HEK293 (cell line): ENCODE results near the gene NEURL1.
A peak's percentile ranks its signal among the peaks of the same experiment; 100 is the strongest.

Experiments used
- CTCF ChIA-PET: fragments of 350-600 bp; formaldehyde crosslinking; extraction: SDS; loops from one replicate; lab custom pipeline; 2021; ENCODE audit warnings: antibody characterized with exemption; lab: Yijun Ruan, JAX
- POLR2A ChIA-PET: fragments of 300-600 bp; formaldehyde crosslinking; extraction: SDS; loops from one replicate; lab custom pipeline; 2020; ENCODE audit warnings: antibody characterized with exemption, inconsistent platforms; lab: Yijun Ruan, JAX
- H3K27ac ChIP-seq: fragments of 200-500 bp; sonication (Bioruptor generic); 2 replicates; pipeline ENCODE4 v1.5.1; 2014; ENCODE audit warnings: low read depth, low read length, control low read depth, inconsistent platforms; ENCODE audit errors: extremely low read depth
- H3K36me3 ChIP-seq, 2 experiments: fragments of 200-500 bp in 1 of 2; sonication (Bioruptor generic) in 1 of 2; 1 replicate in 1 of 2; 2 replicates in 1 of 2; pipeline ENCODE4 v1.5.1; 2014 to 2017; ENCODE audit warnings: inconsistent platforms in 2 of 2, low read length in 2 of 2; ENCODE audit not compliant: control insufficient read depth in 2 of 2, insufficient read depth in 1 of 2
- H3K4me1 ChIP-seq: fragments of 200-500 bp; sonication (Bioruptor generic); 2 replicates; pipeline ENCODE4 v1.5.1; 2014; ENCODE audit warnings: mild to moderate bottlenecking, low read length, inconsistent platforms; ENCODE audit not compliant: control insufficient read depth, insufficient read depth
- H3K4me3 ChIP-seq: 2 replicates; pipeline ENCODE4 v1.5.1; 2011; ENCODE audit warnings: low read depth, mild to moderate bottlenecking, control low read depth, low read length, moderate library complexity
- H3K9me3 ChIP-seq: fragments of 200-500 bp; sonication (Bioruptor generic); 2 replicates; pipeline ENCODE4 v1.5.1; 2014; ENCODE audit warnings: low read depth, low read length, inconsistent platforms; ENCODE audit not compliant: control insufficient read depth, insufficient read depth
- GFI1B ChIP-seq: fragments of 450-650 bp; formaldehyde crosslinking; IDR thresholded peaks from 2 replicates; pipeline ENCODE4 v1.5.1; 2016; ENCODE audit warnings: missing biosample characterization, missing genetic modification characterization
- HIC1 ChIP-seq: fragments of 450-650 bp; formaldehyde crosslinking; IDR thresholded peaks from 2 replicates; pipeline ENCODE4 v1.5.1; 2016; ENCODE audit warnings: missing biosample characterization, missing genetic modification characterization
- HOXD13 ChIP-seq: sonication (generic); formaldehyde crosslinking; IDR thresholded peaks from 2 replicates; pipeline ENCODE4 v1.8.0; 2022; ENCODE audit warnings: missing genetic modification reagents, borderline replicate concordance
- IKZF3 ChIP-seq: fragments of 450-650 bp; IDR thresholded peaks from 2 replicates; pipeline ENCODE4 v1.5.0; 2018; ENCODE audit warnings: missing biosample characterization, mild to moderate bottlenecking, missing genetic modification characterization, moderate library complexity
- KLF10 ChIP-seq: fragments of 450-650 bp; IDR thresholded peaks from 2 replicates; pipeline ENCODE4 v1.5.1; 2018; ENCODE audit warnings: missing biosample characterization, mild to moderate bottlenecking, missing genetic modification characterization
- PATZ1 ChIP-seq: fragments of 450-650 bp; formaldehyde crosslinking; IDR thresholded peaks from 2 replicates; pipeline ENCODE4 v1.5.1; 2016; ENCODE audit warnings: missing biosample characterization, missing genetic modification characterization
- PRDM1 ChIP-seq: fragments of 450-650 bp; formaldehyde crosslinking; IDR thresholded peaks from 2 replicates; pipeline ENCODE4; 2016; ENCODE audit warnings: missing biosample characterization, missing genetic modification characterization
- SALL2 ChIP-seq: fragments of 450-650 bp; formaldehyde crosslinking; IDR thresholded peaks from 2 replicates; pipeline ENCODE4 v1.5.0; 2017; ENCODE audit warnings: missing biosample characterization, mild to moderate bottlenecking, missing genetic modification characterization, borderline replicate concordance
- WT1 ChIP-seq: fragments of 450-650 bp; formaldehyde crosslinking; IDR thresholded peaks from 2 replicates; pipeline ENCODE4 v1.5.1; 2016; ENCODE audit warnings: missing biosample characterization, missing genetic modification characterization
- YY1 ChIP-seq: fragments of 450-650 bp; formaldehyde crosslinking; IDR thresholded peaks from 2 replicates; pipeline ENCODE4 v1.5.1; 2018; ENCODE audit warnings: missing biosample characterization, missing genetic modification characterization
- YY2 ChIP-seq: fragments of 450-650 bp; formaldehyde crosslinking; IDR thresholded peaks from 2 replicates; pipeline ENCODE4 v1.5.1; 2016; ENCODE audit warnings: missing biosample characterization, missing genetic modification characterization
- ZBTB20 ChIP-seq: fragments of 450-650 bp; formaldehyde crosslinking; IDR thresholded peaks from 2 replicates; pipeline ENCODE4 v1.5.1; 2016; ENCODE audit warnings: missing biosample characterization, missing genetic modification characterization
- ZBTB48 ChIP-seq: fragments of 450-650 bp; formaldehyde crosslinking; IDR thresholded peaks from 2 replicates; pipeline ENCODE4 v1.5.1; 2016; ENCODE audit warnings: missing biosample characterization, missing genetic modification characterization
- ZNF114 ChIP-seq: fragments of 450-650 bp; formaldehyde crosslinking; IDR thresholded peaks from 2 replicates; pipeline ENCODE4 v1.5.0; 2017; ENCODE audit warnings: missing biosample characterization, missing genetic modification characterization
- ZNF133 ChIP-seq: fragments of 450-650 bp; formaldehyde crosslinking; IDR thresholded peaks from 2 replicates; pipeline ENCODE4 v1.5.1; 2016; ENCODE audit warnings: missing biosample characterization, missing genetic modification characterization
- ZNF184 ChIP-seq: fragments of 450-650 bp; IDR thresholded peaks from 2 replicates; pipeline ENCODE4 v1.5.1; 2018; ENCODE audit warnings: missing biosample characterization, mild to moderate bottlenecking, missing genetic modification characterization
- ZNF391 ChIP-seq: fragments of 450-650 bp; formaldehyde crosslinking; IDR thresholded peaks from 2 replicates; pipeline ENCODE4 v1.5.1; 2016; ENCODE audit warnings: low read depth, missing biosample characterization, missing genetic modification characterization, borderline replicate concordance
- ZNF473 ChIP-seq: fragments of 450-650 bp; formaldehyde crosslinking; IDR thresholded peaks from 2 replicates; pipeline ENCODE4 v1.5.1; 2017; ENCODE audit warnings: missing biosample characterization, missing genetic modification characterization
- ZNF558 ChIP-seq: fragments of 450-650 bp; formaldehyde crosslinking; IDR thresholded peaks from 2 replicates; pipeline ENCODE4 v1.5.1; 2016; ENCODE audit warnings: missing biosample characterization, missing genetic modification characterization
- ZNF580 ChIP-seq: fragments of 450-650 bp; formaldehyde crosslinking; IDR thresholded peaks from 2 replicates; pipeline ENCODE4 v1.5.1; 2016; ENCODE audit warnings: missing biosample characterization, missing genetic modification characterization
- ZNF621 ChIP-seq: fragments of 450-650 bp; formaldehyde crosslinking; IDR thresholded peaks from 2 replicates; pipeline ENCODE4 v1.5.1; 2017; ENCODE audit warnings: missing biosample characterization, missing genetic modification characterization
- TF ChIP-seq, protein P1 (sequence below): fragments of 450-650 bp; formaldehyde crosslinking; IDR thresholded peaks from 2 replicates; pipeline ENCODE4 v1.5.1; 2016; ENCODE audit warnings: missing biosample characterization, missing genetic modification characterization

The NEURL1 gene

DNA sequence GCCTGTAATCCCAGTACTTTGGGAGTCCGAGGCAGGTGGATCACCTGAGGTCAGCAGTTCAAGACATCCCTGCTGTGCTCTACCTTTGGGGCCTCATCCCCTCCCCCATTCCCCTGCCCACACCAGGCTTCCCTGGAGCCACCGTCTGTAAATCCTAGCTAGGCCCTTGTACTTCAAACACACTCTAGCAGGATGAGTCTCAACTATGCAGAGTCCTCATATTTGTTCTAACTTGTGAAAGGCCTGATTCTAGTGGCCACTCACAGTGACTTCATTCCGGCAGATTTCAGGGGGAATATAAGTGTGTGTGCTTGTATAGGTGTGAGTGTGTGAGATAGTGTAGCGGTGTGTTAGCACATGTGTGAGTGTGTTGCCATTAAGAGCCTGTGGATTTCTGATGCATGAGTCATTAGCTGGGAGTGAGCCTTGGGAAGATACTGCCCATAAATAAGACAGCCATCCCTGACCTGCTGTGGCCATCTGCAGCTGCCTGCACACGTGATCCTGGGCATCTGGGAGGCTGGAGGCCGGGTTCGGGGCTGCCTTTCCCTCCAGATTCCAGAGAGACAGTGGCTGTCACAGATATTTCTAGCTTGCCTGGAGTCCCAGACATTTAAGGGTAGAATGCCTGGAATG lies 1.7 kb upstream of the NEURL1 start (continued):
- TF ChIP-seq PATZ1: no peak; the same call in 1 of the 2 replicates
- TF ChIP-seq ZNF473 (tag by site-specific recombination): no peak
- peak; percentile 87 for TF ChIP-seq HIC1 (tag by site-specific recombination)
- peak; percentile 68; the same call in 1 of the 2 replicates for TF ChIP-seq PRDM1 (tag by site-specific recombination)
- 0 out of 2 replicates have a peak, but pooled peaks have one; percentile 33 for TF ChIP-seq ZNF558 (tag by site-specific recombination)
- no peak for TF ChIP-seq ZNF621 (tag by site-specific recombination)
- TF ChIP-seq ZNF391 (tag by site-specific recombination): no peak
- TF ChIP-seq, protein P1, sequence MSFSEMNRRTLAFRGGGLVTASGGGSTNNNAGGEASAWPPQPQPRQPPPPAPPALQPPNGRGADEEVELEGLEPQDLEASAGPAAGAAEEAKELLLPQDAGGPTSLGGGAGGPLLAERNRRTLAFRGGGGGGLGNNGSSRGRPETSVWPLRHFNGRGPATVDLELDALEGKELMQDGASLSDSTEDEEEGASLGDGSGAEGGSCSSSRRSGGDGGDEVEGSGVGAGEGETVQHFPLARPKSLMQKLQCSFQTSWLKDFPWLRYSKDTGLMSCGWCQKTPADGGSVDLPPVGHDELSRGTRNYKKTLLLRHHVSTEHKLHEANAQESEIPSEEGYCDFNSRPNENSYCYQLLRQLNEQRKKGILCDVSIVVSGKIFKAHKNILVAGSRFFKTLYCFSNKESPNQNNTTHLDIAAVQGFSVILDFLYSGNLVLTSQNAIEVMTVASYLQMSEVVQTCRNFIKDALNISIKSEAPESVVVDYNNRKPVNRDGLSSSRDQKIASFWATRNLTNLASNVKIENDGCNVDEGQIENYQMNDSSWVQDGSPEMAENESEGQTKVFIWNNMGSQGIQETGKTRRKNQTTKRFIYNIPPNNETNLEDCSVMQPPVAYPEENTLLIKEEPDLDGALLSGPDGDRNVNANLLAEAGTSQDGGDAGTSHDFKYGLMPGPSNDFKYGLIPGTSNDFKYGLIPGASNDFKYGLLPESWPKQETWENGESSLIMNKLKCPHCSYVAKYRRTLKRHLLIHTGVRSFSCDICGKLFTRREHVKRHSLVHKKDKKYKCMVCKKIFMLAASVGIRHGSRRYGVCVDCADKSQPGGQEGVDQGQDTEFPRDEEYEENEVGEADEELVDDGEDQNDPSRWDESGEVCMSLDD (tag by site-specific recombination): peak; percentile 67; the same call in 1 of the 2 replicates
- TF ChIP-seq ZBTB20: peak; percentile 35; the same call in 1 of the 2 replicates
- TF ChIP-seq ZBTB48 (tag by site-specific recombination): no peak
- TF ChIP-seq YY2 (tag by site-specific recombination): peak; percentile 65; the same call in 1 of the 2 replicates
- TF ChIP-seq IKZF3 (tag by site-specific recombination): 0 out of 2 replicates have a peak, but pooled peaks have one; percentile 24
- no peak for TF ChIP-seq ZNF580 (tag by site-specific recombination)
- TF ChIP-seq ZNF184: no peak

DNA sequence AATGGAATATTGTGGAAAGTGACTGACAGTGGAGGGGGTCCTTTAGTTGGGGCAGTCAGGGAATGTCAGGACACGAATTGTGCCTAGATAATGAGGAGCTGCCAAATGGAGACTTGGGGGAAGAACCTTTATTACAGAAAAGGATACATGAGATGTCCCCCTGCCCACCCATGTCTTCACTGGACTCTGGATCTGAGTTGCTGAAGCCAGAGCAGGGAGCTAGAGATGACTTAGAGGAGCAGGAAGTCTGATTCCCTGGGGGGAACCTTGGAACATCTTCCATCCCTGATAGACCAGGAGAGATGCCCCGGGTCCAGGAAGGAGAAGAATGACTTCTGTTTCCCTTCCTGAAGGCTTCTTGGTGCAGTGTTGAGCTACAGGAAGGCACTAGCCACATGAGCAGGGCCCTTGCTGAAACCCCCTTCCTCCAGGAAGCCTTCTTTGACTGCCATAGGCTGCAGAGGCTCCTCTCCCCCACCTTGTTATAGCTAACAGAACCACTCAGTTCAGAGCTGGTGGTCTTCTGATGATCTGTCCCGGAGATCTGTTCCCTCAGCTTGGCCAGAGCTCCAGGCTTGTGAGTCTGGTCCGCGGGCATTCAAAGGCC lies 747 bp upstream of the NEURL1 start:
- no peak for TF ChIP-seq HOXD13 (CRISPR knock-in tag)
- TF ChIP-seq GFI1B (tag by site-specific recombination): no peak
- TF ChIP-seq WT1 (tag by site-specific recombination): no peak
- TF ChIP-seq ZNF114 (tag by site-specific recombination): no peak
- TF ChIP-seq ZNF133 (tag by site-specific recombination): no peak
- no peak for TF ChIP-seq SALL2 (tag by site-specific recombination)
- TF ChIP-seq KLF10 (tag by site-specific recombination): no peak
- no peak for TF ChIP-seq YY1 (tag by site-specific recombination)
- CTCF ChIA-PET: interaction anchor here (0.6 to 6.1 kb wide), 13 partner anchors 9 to 100 kb away, joined by 3 to 41 read pairs (median 4); no protein-coding TSS in a partner anchor
- Histone ChIP-seq H3K36me3 (no peaks in the 10 kb centered on the region), H3K9me3 (no peaks in the 10 kb centered on the region), H3K4me3 (no peak overlapping the region), H3K27ac (no peak overlapping the region), H3K4me1 (no peaks in the 10 kb centered on the region)
- POLR2A ChIA-PET: interaction anchor here (0.6 to 3.4 kb wide), 9 partner anchors 9 to 125 kb away, joined by 3 to 15 read pairs (median 4); partner anchors contain the start of genes ATP5MK, PDCD11 and TAF5
